ENCODE measurements around the gene CBR3.
A peak's percentile ranks its signal among the peaks of the same experiment; 100 is the strongest.

CBR3 gene

DNA sequence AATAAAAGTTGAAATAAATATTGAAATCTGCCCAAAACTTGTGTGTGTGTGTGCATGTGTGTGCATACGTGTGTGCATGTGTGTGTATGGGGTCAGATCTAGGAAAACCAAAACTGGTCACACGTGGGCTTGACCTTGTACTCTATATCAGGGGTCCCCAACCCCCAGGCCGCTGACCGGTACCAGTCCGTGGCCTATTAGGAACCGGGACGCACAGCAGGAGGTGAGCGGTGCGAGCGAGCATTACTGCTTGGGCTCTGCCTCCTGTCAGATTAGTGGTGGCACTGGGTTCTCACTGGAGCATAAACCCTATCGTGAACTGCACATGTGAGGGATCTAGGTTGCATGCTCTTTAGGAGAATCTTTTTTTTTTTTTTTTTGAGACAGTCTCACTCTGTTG lies 30.5 kb downstream of the CBR3 start:
- H3K4me3 ChIP-seq (ENCODE audit: low read depth, low read length) = no peak overlapping the region
- TF ChIP-seq CTCF (IDR thresholded peaks at IDR 0.05; ENCODE audit: low read depth, low read length, missing control alignments) = no peak
- no peak for DNase-seq (ENCODE audit: low read depth)

- no peak for DNase-seq (ENCODE audit: low read depth)
- TF ChIP-seq CTCF (IDR thresholded peaks at IDR 0.05; ENCODE audit: low read depth, low read length, missing control alignments) = no peak
- no peak overlapping the region for H3K4me3 ChIP-seq (ENCODE audit: low read depth, low read length)
Observed at GRCh38 chr21:36166705-36167104, 31.8 kb downstream of the CBR3 start.

DNA sequence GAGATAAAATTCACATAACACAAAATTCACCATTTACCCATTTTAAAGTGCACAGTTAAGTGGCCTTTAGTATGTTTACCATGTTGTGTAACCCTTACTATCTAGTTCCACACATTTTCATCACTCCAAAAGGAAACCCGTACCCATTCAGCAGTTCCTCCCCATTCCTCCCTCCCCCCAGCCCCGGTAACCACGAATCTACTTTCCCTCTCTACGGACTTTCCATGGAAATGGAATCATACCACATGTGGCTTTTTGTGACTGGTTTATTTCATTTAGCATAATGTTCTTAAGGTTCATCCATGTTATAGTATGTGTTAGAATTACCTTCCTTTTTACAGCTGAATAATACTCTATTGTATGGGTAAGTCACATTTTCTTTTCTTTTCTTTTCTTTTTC lies 32.7 kb downstream of the CBR3 start:
- DNase-seq (ENCODE audit: low read depth) = no peak
- H3K4me3 ChIP-seq (ENCODE audit: low read depth, low read length) = no peak overlapping the region
- TF ChIP-seq CTCF (IDR thresholded peaks at IDR 0.05; ENCODE audit: low read depth, low read length, missing control alignments) = no peak

DNA sequence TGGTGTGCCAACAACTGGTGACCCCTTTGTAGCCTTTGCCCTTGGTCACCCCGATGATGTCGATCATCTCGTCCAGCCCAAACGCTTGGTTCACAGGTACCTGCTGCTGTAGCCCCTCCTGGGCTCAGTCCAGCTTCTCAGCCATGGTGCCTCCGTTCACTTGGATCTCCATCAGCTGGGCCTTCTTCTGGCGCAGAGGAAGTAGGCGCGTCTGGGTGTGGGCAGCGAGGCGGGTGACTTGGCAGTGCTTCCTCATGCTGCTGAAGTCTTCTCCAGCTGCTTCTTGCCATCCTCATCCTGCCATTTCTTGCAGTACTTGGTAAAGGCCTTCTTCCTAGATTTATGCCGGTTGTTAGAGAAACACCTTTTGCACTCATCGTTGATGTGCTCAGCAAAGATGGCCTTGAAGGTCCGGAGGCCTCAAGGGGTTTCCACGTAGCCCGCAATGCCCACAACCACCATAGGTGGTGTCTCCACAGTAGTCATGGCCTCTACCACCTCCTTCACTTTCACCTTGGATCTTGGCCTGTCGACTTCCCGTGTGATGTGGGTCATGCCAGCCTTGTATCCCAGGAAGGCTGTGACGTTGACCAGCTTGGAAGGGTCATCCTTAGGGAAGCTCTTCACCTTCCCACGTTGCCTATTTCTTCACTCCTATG lies 34.7 kb downstream of the CBR3 start:
- no peak for DNase-seq (ENCODE audit: low read depth)
- H3K4me3 ChIP-seq (ENCODE audit: low read depth, low read length) = no peak overlapping the region
- TF ChIP-seq CTCF (IDR thresholded peaks at IDR 0.05; ENCODE audit: low read depth, low read length, missing control alignments) = peak; percentile 30

- TF ChIP-seq CTCF (IDR thresholded peaks at IDR 0.05; ENCODE audit: low read depth, low read length, missing control alignments) = no peak
- DNase-seq (ENCODE audit: low read depth) = no peak
- H3K4me3 ChIP-seq (ENCODE audit: low read depth, low read length) = no peak overlapping the region
Observed at GRCh38 chr21:36170823-36171222, 35.9 kb downstream of the CBR3 start.

- DNase-seq (ENCODE audit: low read depth) = no peak
- TF ChIP-seq CTCF (IDR thresholded peaks at IDR 0.05; ENCODE audit: low read depth, low read length, missing control alignments) = no peak
- H3K4me3 ChIP-seq (ENCODE audit: low read depth, low read length) = no peak overlapping the region
Observed at GRCh38 chr21:36171336-36171735, 36.5 kb downstream of the CBR3 start.

DNA sequence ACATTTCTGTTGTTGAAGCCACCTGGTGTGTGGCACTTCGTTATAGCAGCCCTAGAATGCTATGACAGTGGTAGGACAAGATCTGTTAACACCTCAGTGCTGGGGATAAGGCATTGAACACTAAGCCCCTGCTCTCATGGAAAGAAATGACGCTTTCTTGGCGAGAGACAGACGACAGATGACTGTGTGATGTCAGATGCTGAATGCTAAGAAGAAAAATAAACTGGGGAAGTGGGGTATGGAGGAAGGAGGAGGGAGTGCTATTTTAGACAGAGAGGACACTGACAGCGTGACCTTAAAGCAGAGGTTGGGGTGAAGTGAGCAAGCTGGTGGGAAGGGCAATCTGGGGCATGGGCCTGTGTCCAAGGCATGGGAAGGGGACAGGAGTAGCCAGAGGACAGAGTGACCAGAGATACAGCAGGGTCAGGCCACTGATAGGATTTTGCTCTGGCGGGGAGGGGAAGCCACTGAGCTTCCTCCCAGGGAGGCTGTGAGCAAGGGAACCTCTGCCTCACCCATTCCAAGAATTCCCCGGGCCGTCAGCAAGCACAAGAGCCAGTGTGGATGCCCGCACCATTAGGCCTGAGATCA lies 37.0 kb downstream of the CBR3 start:
- TF ChIP-seq CTCF (IDR thresholded peaks at IDR 0.05; ENCODE audit: low read depth, low read length, missing control alignments) = no peak
- no peak overlapping the region for H3K4me3 ChIP-seq (ENCODE audit: low read depth, low read length)
- DNase-seq (ENCODE audit: low read depth) = no peak
